Natural killer cell (primary cell): ENCODE data around the gene PHF3. TPM values are rescaled to one million over a fixed set of nuclear protein-coding genes. Genes with fewer than 3 reads are reported as not detected.

ENCODE experiments used
- ATAC-seq, 3 donors: fragments of 150-1000 bp in 2 of 3; fragments of 200-7000 bp in 1 of 3; cut with Tn5 transposase; 1 replicate in 1 of 3; 2 replicates in 2 of 3; pipeline ENCODE4 v1.10.0; 2021; ENCODE audit warnings: mild to moderate bottlenecking in 2 of 3, moderate library complexity in 2 of 3
- DNase-seq, 2 donors: peaks; one replicate each; pipeline versions ENCODE4 v3.0.0 to v3.0.0-alpha.2; 2013 to 2021; ENCODE audit warnings: mixed read lengths in 1 of 2
- H3K27ac ChIP-seq: one replicate; pipeline ENCODE4 v1.5.1; 2013; ENCODE audit warnings: mild to moderate bottlenecking, low read length
- H3K27me3 ChIP-seq: one replicate; pipeline ENCODE4 v1.6.1; 2013; ENCODE audit warnings: low read length; ENCODE audit not compliant: control insufficient read depth, insufficient read depth
- H3K36me3 ChIP-seq: one replicate; pipeline ENCODE4 v1.6.1; 2013; ENCODE audit warnings: low read length; ENCODE audit not compliant: control insufficient read depth, insufficient read depth
- H3K4me1 ChIP-seq: one replicate; pipeline ENCODE4 v1.6.1; 2013; ENCODE audit warnings: low read length; ENCODE audit not compliant: control insufficient read depth, insufficient read depth
- H3K4me3 ChIP-seq: one replicate; pipeline ENCODE4 v1.5.1; 2013; ENCODE audit warnings: low read length
- H3K9me3 ChIP-seq: one replicate; pipeline ENCODE4 v1.6.1; 2013; ENCODE audit warnings: low read length; ENCODE audit not compliant: control insufficient read depth, insufficient read depth
- H3K27ac Mint-ChIP-seq, 2 donors: one replicate each; pipeline ENCODE4 v1.8.0; 2022; ENCODE audit warnings: mild to moderate bottlenecking in 2 of 2, mixed read lengths in 2 of 2, moderate library complexity in 1 of 2
- H3K27me3 Mint-ChIP-seq, 2 donors: one replicate each; pipeline ENCODE4 v1.8.0; 2022; ENCODE audit warnings: low read depth in 2 of 2, mixed read lengths in 2 of 2
- H3K36me3 Mint-ChIP-seq: one replicate; pipeline ENCODE4 v1.8.0; 2022; ENCODE audit warnings: mixed read lengths
- H3K4me1 Mint-ChIP-seq, 2 donors: one replicate each; pipeline ENCODE4 v1.8.0; 2022; ENCODE audit warnings: mixed read lengths in 2 of 2
- H3K4me3 Mint-ChIP-seq: one replicate; pipeline ENCODE4 v1.8.0; 2022; ENCODE audit warnings: mild to moderate bottlenecking, moderate library complexity, mixed read lengths
- H3K9me3 Mint-ChIP-seq, 2 donors: one replicate each; pipeline ENCODE4 v1.8.0; 2022; ENCODE audit warnings: mixed read lengths in 2 of 2
- WGBS: methylation state at CpG from one replicate; pipeline ENCODE4 v1.1.7; 2013; ENCODE audit warnings: missing lambda C conversion rate; ENCODE audit not compliant: insufficient coverage; 5-methylcytosine and 5-hydroxymethylcytosine counted together
- intact Hi-C: fragments of 100-400 bp; cut with micrococcal nuclease; formaldehyde crosslinking; loops from one replicate; pipeline ENCODE4 v1.14.2; 2022
- total RNA-seq, 4 donors: library from RNA; stranded (reverse); fragments of 120-200 nt in 1 of 4; gene quantifications; one replicate each; pipeline versions ENCODE4 v1.2.3 to v1.2.4, GENCODE V29; 2013 to 2022
- TF ChIP-seq, protein P1 (sequence below): fragments of 200-600 bp; IDR thresholded peaks from one replicate; pipeline ENCODE4 v1.8.0; 2022; ENCODE audit warnings: antibody characterized with exemption

PHF3 gene
- total RNA-seq, 3 donors from 2014 or later (not counting 1 experiment from before 2014, with no cell fraction given) = 80.2 to 84.4 (median 84.0) TPM

GRCh38 chr6:63724721-63725120, 89.1 kb downstream of the PHF3 start:
- no peak for DNase-seq
- Histone ChIP-seq H3K27ac (no peak overlapping the region), H3K27me3 (no peaks in the 10 kb centered on the region), H3K36me3 (no peaks in the 10 kb centered on the region), H3K4me3 (no peak overlapping the region), H3K4me1 (no peaks in the 10 kb centered on the region), H3K9me3 (no peaks in the 10 kb centered on the region)
- Mint-ChIP-seq H3K36me3 (no peaks in the 10 kb centered on the region), H3K4me3 (no peak overlapping the region), H3K27ac (no peak overlapping the region), H3K27me3 (no peaks in the 10 kb centered on the region), H3K4me1 (peaks cover 0 to 10% of the 10 kb centered on the region in 2 donors), H3K9me3 (no peaks in the 10 kb centered on the region)
- intact Hi-C loops = no loop called here
- no peak for ATAC-seq
- TF ChIP-seq, protein P1, sequence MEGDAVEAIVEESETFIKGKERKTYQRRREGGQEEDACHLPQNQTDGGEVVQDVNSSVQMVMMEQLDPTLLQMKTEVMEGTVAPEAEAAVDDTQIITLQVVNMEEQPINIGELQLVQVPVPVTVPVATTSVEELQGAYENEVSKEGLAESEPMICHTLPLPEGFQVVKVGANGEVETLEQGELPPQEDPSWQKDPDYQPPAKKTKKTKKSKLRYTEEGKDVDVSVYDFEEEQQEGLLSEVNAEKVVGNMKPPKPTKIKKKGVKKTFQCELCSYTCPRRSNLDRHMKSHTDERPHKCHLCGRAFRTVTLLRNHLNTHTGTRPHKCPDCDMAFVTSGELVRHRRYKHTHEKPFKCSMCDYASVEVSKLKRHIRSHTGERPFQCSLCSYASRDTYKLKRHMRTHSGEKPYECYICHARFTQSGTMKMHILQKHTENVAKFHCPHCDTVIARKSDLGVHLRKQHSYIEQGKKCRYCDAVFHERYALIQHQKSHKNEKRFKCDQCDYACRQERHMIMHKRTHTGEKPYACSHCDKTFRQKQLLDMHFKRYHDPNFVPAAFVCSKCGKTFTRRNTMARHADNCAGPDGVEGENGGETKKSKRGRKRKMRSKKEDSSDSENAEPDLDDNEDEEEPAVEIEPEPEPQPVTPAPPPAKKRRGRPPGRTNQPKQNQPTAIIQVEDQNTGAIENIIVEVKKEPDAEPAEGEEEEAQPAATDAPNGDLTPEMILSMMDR = no peak

DNA sequence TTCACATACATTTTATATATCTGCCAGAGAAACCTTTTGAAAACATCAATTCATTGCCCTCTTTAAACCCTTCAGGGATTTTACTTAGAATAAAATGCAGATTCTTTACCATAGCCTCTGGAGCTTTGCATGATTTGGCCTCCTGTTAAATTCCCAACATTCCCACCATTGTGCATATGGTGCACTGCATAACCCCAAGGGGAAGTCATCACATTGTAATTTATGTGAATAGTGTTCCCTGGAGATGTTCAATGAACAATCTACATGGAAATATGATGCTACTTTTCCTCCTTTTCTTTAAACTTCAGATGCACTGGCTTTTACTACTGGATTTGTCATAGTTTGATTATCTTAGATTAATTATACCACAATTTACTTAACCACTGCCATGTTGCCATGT, 94.7 kb downstream of the PHF3 start:
- Histone ChIP-seq H3K36me3 (no peaks in the 10 kb centered on the region), H3K4me1 (no peaks in the 10 kb centered on the region), H3K27ac (no peak overlapping the region), H3K9me3 (no peaks in the 10 kb centered on the region), H3K4me3 (no peak overlapping the region), H3K27me3 (no peaks in the 10 kb centered on the region)
- DNase-seq (no peak), ATAC-seq (no peak)
- Mint-ChIP-seq H3K9me3 (no peaks in the 10 kb centered on the region), H3K27me3 (no peaks in the 10 kb centered on the region), H3K36me3 (no peaks in the 10 kb centered on the region), H3K4me3 (no peak overlapping the region), H3K4me1 (peaks cover 0 to 3% of the 10 kb centered on the region in 2 donors), H3K27ac (no peak overlapping the region)
- intact Hi-C loops = no loop called here
- TF ChIP-seq, protein P1 = no peak

DNA sequence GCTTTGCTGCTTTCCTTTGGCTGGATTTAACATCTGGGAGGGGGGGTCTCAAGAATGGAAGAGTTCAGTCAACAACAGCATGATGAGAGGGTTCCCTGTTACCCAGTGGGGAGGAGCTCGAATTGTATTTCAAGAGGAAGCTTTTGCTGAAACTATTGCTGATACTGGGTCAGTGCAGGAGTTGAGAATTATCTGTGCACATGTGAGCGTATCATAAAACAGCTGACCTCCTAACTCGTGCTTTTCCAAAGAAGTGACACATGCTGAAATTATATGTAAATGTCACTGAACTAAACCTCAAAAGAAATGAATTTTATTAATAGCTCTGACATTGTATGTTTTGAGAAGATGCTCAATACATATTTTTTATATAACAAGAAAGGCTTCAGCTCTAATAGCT, 96.3 kb downstream of the PHF3 start:
- intact Hi-C loops = no loop called here
- no peak overlapping the region for H3K27ac ChIP-seq
- H3K4me1 Mint-ChIP-seq = peaks cover 0 to 8% of the 10 kb centered on the region in 2 donors
- no peaks in the 10 kb centered on the region for H3K36me3 ChIP-seq
- no peaks in the 10 kb centered on the region for H3K9me3 ChIP-seq
- TF ChIP-seq, protein P1 = no peak
- H3K4me3 Mint-ChIP-seq = no peak overlapping the region
- no peaks in the 10 kb centered on the region for H3K27me3 Mint-ChIP-seq
- no peak overlapping the region for H3K4me3 ChIP-seq
- ATAC-seq (no peak), DNase-seq (no peak)
- H3K36me3 Mint-ChIP-seq = no peaks in the 10 kb centered on the region
- no peaks in the 10 kb centered on the region for H3K9me3 Mint-ChIP-seq
- WGBS = 85% methylated on average over 3 of the region's 3 CpGs
- H3K27me3 ChIP-seq = no peaks in the 10 kb centered on the region
- no peaks in the 10 kb centered on the region for H3K4me1 ChIP-seq
- no peak overlapping the region for H3K27ac Mint-ChIP-seq

GRCh38 chr6:63732336-63732735, 96.7 kb downstream of the PHF3 start:
- Mint-ChIP-seq H3K27me3 (no peaks in the 10 kb centered on the region), H3K9me3 (no peaks in the 10 kb centered on the region), H3K4me1 (peaks cover 0 to 8% of the 10 kb centered on the region in 2 donors), H3K36me3 (no peaks in the 10 kb centered on the region), H3K27ac (no peak overlapping the region), H3K4me3 (no peak overlapping the region)
- Histone ChIP-seq H3K4me3 (no peak overlapping the region), H3K27me3 (no peaks in the 10 kb centered on the region), H3K4me1 (no peaks in the 10 kb centered on the region), H3K27ac (no peak overlapping the region), H3K9me3 (no peaks in the 10 kb centered on the region), H3K36me3 (no peaks in the 10 kb centered on the region)
- TF ChIP-seq, protein P1 = no peak
- intact Hi-C loops = no loop called here
- ATAC-seq (no peak), DNase-seq (no peak)
- 100% methylated on average over 2 of the region's 2 CpGs for WGBS
